GM19397 (cell line): ENCODE results near the gene CTNNA3.

Experiments used
- ATAC-seq: cut with Tn5 transposase; IDR thresholded peaks from one replicate; pipeline ENCODE4 v1.9.1; 2021; ENCODE audit warnings: mild to moderate bottlenecking, moderate library complexity; ENCODE audit not compliant: unreplicated experiment

The CTNNA3 gene

GRCh38 chr10:67666416-67667034, 29.5 kb downstream of the CTNNA3 start:
- ATAC-seq = no peak

DNA sequence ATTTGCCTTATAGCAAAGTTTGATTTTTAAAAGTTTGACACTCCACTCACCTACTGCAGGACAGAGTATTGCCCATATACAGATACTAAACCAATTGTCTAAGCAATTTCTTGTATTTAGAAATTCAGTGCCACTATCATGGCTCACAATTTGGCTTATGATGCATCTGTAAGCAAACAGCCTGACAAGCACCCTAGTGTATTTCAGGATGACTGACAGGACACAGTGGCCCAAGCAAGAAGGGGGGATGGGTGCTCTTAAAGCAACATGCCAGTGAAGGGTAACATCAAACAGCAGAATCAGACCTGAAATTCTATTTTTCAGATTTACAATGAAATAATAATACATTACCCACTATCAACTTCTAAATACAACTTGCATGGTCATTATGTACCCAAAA, 30.5 kb downstream of the CTNNA3 start:
- no peak for ATAC-seq

- no peak for ATAC-seq
Observed at GRCh38 chr10:67664942-67665341, 31.1 kb downstream of the CTNNA3 start.

DNA sequence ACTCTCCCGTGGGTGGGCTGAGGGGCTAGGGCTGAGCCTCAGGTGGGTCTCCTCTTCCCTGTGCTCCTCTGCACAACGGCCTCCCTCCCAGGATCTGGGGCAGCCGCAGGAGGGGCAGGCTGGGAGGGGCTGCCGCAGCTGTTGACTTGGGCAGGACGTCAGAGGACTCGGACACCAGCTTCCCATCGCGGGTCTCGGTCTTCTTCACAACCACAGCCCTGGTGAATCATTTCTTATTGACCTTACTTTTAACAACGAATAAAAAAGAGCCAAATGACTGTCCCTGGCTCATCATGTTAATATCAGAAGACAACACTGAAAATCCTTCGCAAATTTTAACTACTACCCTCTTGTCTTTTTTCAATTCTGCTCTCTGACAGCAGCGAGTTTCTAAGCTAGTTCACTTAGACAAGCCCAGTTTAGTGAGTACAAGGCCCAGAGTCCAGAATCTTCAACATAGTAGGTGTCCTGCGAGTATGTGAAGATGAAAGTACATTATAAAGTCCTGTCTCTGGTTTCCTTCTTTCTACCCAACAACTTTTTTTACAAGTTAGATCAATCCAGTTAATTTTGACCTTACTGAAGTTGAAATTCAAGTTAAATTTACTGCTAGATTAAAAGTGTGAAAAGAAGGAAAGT, 32.4 kb downstream of the CTNNA3 start:
- ATAC-seq = no peak

GRCh38 chr10:67662415-67662814, 33.6 kb downstream of the CTNNA3 start:
- ATAC-seq = no peak

DNA sequence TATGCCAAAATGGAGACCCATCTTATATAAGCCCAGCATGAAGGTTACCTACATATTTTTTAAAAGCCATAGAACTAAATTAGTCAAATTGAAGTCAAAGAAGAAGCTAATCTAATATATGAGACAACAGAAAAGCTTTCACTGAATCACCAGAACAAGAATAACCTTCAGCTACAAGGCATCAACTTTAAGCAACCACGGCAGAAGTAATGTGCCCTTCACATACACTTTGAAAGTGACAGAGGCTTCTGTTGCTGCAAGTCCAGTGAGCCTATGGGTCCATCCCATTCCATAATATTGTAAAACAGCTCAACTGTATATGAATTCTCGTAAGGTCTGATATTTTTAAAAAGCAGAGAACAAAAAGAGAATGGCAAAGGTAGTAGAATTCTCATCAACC, 36.5 kb downstream of the CTNNA3 start:
- no peak for ATAC-seq

GRCh38 chr10:67657775-67658174, 38.2 kb downstream of the CTNNA3 start:
- no peak for ATAC-seq

- ATAC-seq = no peak
Observed at GRCh38 chr10:67650558-67650957, 45.4 kb downstream of the CTNNA3 start.

DNA sequence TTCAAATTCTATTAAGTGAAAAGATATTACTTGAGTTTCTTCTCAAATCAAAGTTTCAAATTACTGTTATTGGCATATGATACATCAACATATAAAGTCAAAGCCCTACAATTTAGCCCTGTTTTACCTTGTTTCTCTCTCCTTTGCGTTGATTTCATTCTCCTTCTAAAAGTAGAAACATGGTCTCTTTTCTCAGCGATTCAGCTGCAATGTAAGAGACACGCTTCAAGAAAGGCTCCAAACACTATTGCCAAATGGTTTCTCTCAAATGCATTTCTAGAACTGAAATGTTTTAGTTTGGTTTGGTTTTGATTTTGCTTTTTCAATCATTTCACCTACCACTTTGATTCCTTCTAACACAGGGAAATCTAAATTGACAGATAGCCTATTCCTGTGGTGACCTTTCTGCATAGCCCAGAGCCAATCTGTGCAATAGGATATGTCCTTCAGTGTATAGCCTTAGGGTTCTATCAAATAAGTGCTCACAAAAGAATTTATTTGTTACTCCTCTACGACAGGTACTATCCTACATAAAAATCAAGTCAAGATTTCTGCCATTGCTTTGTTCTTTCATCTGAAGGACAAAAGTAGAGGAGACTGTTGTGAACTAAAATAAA, 47.3 kb downstream of the CTNNA3 start:
- ATAC-seq = no peak

DNA sequence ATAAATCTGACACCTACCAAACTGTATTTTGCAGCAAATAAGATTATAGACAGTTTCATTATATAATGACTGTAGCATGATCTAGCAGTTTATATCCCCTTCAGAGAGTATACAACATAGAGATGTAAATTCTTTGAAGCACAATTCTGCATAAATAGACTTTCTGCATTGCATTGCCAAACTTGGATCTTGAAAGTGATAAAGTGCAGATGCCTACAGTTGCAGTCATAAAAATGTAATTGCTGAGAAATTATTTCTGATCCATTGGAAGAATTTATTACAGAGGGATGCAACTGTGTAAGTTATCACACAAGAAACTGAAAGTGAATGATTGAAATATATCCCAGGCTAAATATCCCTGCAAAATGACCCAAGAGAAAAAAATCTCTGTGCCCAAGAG, 65.1 kb downstream of the CTNNA3 start:
- ATAC-seq = no peak

- no peak for ATAC-seq
Observed at GRCh38 chr10:67629461-67629971, 66.5 kb downstream of the CTNNA3 start.

DNA sequence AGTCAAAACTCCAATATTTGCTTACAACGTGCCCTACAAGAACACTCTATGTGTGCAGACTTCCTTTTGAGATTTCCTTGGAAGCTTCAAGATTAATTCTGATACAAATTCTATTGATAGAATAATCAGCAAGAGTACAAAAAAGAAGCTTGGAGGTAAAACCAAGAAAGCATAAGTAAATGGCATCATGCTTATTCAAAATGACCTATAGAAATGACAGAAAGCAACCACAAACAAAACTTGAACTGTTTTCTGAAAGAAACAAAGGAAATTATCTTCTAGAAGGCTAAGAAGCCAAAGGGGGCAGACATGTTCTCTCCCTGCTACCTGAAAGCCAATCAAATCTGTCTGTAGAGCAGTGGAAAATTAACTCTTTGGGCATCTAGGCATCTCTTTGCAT, 73.0 kb downstream of the CTNNA3 start:
- no peak for ATAC-seq

- no peak for ATAC-seq
Observed at GRCh38 chr10:67622511-67622910, 73.5 kb downstream of the CTNNA3 start.

- ATAC-seq = no peak
Observed at GRCh38 chr10:67621834-67622233, 74.2 kb downstream of the CTNNA3 start.

DNA sequence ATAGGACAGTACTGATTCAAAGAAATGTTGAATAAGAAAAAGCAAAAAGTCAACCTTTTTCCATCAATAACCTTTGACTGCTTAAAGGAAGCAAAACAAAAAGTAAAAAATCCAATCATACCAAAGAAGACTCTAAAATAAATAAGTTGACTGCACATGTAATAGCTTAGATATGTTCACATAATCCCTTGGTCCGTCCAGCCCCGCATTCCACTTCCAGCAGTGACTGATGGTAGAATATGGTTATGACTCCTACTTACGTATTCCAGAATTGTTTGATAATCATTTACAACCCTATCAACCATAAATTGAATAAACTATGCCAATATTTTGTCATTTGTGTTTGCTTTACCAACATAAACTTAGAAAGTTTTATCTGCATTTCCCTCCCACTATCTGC, 77.9 kb downstream of the CTNNA3 start:
- no peak for ATAC-seq

- peak; percentile 74 for ATAC-seq
Observed at GRCh38 chr10:67612577-67613537, 83.1 kb downstream of the CTNNA3 start.

GRCh38 chr10:67612176-67612575, 83.8 kb downstream of the CTNNA3 start:
- ATAC-seq = no peak

DNA sequence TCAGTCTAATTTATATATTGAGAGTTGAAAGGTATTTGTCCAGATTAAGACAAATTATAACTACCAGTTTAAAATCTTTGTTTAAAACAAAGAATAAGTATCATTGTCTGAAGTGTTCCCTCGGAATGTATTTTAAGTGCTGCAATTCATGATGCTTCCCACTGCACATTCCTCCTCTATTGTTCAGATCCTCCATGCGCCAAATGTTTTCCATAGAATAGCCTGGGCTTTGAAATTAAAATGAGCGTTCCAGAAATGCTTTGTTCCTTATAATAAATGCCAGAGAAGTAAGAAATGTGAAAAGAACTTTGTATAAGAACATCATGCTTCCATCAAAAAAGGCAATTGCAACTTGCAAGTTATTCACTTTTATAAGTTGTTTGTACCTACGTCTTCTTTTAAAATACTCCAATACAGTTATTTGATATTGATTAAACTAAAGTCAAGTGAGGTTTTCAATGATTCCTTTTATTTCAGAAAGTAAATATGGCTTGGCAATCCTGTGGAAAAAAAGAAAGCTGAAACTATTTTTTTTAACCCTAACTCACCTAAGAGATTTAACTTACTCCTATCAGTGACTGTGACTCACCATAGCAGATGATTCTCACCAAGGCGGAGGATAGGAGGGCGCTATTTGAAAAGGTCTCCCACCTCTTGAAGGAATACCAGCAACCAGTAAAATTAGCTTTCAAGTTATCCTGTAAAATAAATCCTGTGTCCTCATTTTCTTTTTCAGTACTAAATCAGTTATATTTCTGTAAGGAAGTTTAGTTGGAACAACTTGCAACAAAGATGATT, 85.8 kb downstream of the CTNNA3 start:
- ATAC-seq = no peak

- ATAC-seq = no peak
Observed at GRCh38 chr10:67608001-67608400, 88.0 kb downstream of the CTNNA3 start.

DNA sequence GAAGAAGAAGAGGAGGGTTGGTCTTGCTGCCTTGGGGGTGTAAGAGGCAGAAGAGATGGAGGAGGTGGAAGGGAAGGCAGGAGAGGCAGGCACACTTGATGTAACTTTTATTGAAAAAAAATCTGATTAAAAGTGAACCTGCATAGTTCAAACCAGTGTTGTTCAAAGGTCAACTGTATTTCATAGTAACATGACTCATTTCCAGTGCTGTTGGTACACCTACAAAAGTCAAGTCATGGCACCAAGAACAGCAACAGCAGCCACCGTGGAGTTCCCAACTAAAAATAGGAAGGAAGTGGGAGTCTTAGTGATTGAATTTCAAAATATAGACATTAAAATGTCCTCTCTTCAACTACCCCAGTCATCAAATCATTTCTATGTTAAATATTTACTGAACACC, 88.5 kb downstream of the CTNNA3 start:
- ATAC-seq = no peak
